Mesothelial cell of epicardium (in vitro differentiated cells): ENCODE data around the gene GNPTAB. TPM values are rescaled to one million over a fixed set of nuclear protein-coding genes. Genes with fewer than 3 reads are reported as not detected.

Source experiments
- DNase-seq, 2 experiments: peaks; one replicate each; pipeline ENCODE4 v3.0.0; 2021; ENCODE audit warnings: low spot score in 2 of 2; ENCODE audit not compliant: unreplicated experiment in 2 of 2
- H3K27ac Mint-ChIP-seq: 2 replicates; pipeline ENCODE4 v1.8.0; 2021; ENCODE audit warnings: mixed read lengths
- H3K27me3 Mint-ChIP-seq: 2 replicates; pipeline ENCODE4 v1.8.0; 2021; ENCODE audit warnings: low read depth, mixed read lengths
- H3K36me3 Mint-ChIP-seq: 2 replicates; pipeline ENCODE4 v1.8.0; 2021; ENCODE audit warnings: mixed read lengths
- H3K4me1 Mint-ChIP-seq: 2 replicates; pipeline ENCODE4 v1.8.0; 2021; ENCODE audit warnings: mixed read lengths
- H3K4me3 Mint-ChIP-seq: 2 replicates; pipeline ENCODE4 v1.8.0; 2021; ENCODE audit warnings: mild to moderate bottlenecking, moderate library complexity, mixed read lengths
- H3K9me3 Mint-ChIP-seq: 2 replicates; pipeline ENCODE4 v1.8.0; 2021; ENCODE audit warnings: mixed read lengths
- total RNA-seq: library from RNA; stranded (reverse); gene quantifications from 3 replicates; pipeline ENCODE4 v1.2.1, GENCODE V29; 2021
- TF ChIP-seq, protein P1 (sequence below): fragments of 200-600 bp; sonication (generic); IDR thresholded peaks from one replicate; pipeline ENCODE4 v1.5.0; 2021; ENCODE audit warnings: antibody characterized with exemption; ENCODE audit not compliant: unreplicated experiment

Gene GNPTAB
- total RNA-seq, 1 donor from 2014 or later, result 35.9 TPM

GRCh38 chr12:101773650-101774162 lies 57.1 kb downstream of the GNPTAB start:
- Mint-ChIP-seq H3K36me3 (peaks cover 3% of the 10 kb centered on the region), H3K9me3 (no peaks in the 10 kb centered on the region), H3K4me3 (no peak overlapping the region), H3K27me3 (no peaks in the 10 kb centered on the region), H3K27ac (no peak overlapping the region), H3K4me1 (no peaks in the 10 kb centered on the region)
- TF ChIP-seq, protein P1, sequence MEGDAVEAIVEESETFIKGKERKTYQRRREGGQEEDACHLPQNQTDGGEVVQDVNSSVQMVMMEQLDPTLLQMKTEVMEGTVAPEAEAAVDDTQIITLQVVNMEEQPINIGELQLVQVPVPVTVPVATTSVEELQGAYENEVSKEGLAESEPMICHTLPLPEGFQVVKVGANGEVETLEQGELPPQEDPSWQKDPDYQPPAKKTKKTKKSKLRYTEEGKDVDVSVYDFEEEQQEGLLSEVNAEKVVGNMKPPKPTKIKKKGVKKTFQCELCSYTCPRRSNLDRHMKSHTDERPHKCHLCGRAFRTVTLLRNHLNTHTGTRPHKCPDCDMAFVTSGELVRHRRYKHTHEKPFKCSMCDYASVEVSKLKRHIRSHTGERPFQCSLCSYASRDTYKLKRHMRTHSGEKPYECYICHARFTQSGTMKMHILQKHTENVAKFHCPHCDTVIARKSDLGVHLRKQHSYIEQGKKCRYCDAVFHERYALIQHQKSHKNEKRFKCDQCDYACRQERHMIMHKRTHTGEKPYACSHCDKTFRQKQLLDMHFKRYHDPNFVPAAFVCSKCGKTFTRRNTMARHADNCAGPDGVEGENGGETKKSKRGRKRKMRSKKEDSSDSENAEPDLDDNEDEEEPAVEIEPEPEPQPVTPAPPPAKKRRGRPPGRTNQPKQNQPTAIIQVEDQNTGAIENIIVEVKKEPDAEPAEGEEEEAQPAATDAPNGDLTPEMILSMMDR, result peak; percentile 98
- DNase-seq, result peak in 1 of 2 experiments; percentile 67

- no peak overlapping the region for H3K4me3 Mint-ChIP-seq
- no peak for DNase-seq
- H3K9me3 Mint-ChIP-seq, result no peaks in the 10 kb centered on the region
- H3K36me3 Mint-ChIP-seq, result peaks cover 7% of the 10 kb centered on the region
- TF ChIP-seq, protein P1, result no peak
- no peaks in the 10 kb centered on the region for H3K27me3 Mint-ChIP-seq
- no peak overlapping the region for H3K27ac Mint-ChIP-seq
- no peaks in the 10 kb centered on the region for H3K4me1 Mint-ChIP-seq
These were observed 58.6 kb downstream of the GNPTAB start for GRCh38 chr12:101772012-101772775.

GRCh38 chr12:101769865-101770264 lies 60.9 kb downstream of the GNPTAB start:
- TF ChIP-seq, protein P1, result no peak
- H3K36me3 Mint-ChIP-seq, result peaks cover 7% of the 10 kb centered on the region
- H3K4me1 Mint-ChIP-seq, result peaks cover 8% of the 10 kb centered on the region
- no peak overlapping the region for H3K27ac Mint-ChIP-seq
- H3K27me3 Mint-ChIP-seq, result no peaks in the 10 kb centered on the region
- no peak overlapping the region for H3K4me3 Mint-ChIP-seq
- no peaks in the 10 kb centered on the region for H3K9me3 Mint-ChIP-seq
- no peak for DNase-seq

DNA sequence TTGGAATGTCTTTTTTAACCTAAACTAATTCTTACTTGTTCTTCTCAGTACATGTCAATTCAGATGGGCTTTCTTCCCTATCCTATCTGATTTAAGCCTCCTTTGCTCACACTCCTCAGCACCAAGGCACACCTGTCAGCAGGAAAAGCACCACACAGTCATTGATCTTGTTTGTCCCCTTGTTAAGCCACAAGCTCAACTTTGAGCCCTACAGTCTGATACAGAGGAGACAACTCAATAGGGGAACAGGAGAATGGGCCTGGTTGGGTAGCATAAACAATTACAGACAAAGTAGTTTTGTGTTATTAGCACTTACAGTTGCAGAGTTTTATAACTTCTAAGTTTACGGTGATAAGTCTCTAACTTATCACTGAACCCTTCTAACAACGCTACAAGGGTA lies 62.0 kb downstream of the GNPTAB start:
- Mint-ChIP-seq H3K27ac (no peak overlapping the region), H3K27me3 (no peaks in the 10 kb centered on the region), H3K9me3 (no peaks in the 10 kb centered on the region), H3K4me1 (peaks cover 19% of the 10 kb centered on the region), H3K4me3 (no peak overlapping the region), H3K36me3 (peaks cover 7% of the 10 kb centered on the region)
- TF ChIP-seq, protein P1, result no peak
- DNase-seq, result no peak

GRCh38 chr12:101767537-101767936 lies 63.2 kb downstream of the GNPTAB start:
- no peaks in the 10 kb centered on the region for H3K9me3 Mint-ChIP-seq
- H3K4me3 Mint-ChIP-seq, result no peak overlapping the region
- H3K27ac Mint-ChIP-seq, result no peak overlapping the region
- TF ChIP-seq, protein P1, result no peak
- H3K4me1 Mint-ChIP-seq, result peaks cover 25% of the 10 kb centered on the region
- H3K27me3 Mint-ChIP-seq, result no peaks in the 10 kb centered on the region
- peaks cover 7% of the 10 kb centered on the region for H3K36me3 Mint-ChIP-seq
- no peak for DNase-seq
